Astrocyte (in vitro differentiated cells and primary cell): Measurements from ENCODE around the gene C22orf31.

Source experiments
- EZH2 ChIP-seq: IDR thresholded peaks from 2 replicates; pipeline ENCODE4 v1.6.1; 2012; ENCODE audit warnings: mild to moderate bottlenecking, low read length, inconsistent platforms; ENCODE audit not compliant: insufficient read depth
- TF ChIP-seq, protein P1 (sequence below): IDR thresholded peaks from 2 replicates; pipeline ENCODE4 v1.5.1; 2011; ENCODE audit warnings: low read depth, mild to moderate bottlenecking, inconsistent platforms, low read length, moderate library complexity; ENCODE audit not compliant: insufficient read depth

DNA sequence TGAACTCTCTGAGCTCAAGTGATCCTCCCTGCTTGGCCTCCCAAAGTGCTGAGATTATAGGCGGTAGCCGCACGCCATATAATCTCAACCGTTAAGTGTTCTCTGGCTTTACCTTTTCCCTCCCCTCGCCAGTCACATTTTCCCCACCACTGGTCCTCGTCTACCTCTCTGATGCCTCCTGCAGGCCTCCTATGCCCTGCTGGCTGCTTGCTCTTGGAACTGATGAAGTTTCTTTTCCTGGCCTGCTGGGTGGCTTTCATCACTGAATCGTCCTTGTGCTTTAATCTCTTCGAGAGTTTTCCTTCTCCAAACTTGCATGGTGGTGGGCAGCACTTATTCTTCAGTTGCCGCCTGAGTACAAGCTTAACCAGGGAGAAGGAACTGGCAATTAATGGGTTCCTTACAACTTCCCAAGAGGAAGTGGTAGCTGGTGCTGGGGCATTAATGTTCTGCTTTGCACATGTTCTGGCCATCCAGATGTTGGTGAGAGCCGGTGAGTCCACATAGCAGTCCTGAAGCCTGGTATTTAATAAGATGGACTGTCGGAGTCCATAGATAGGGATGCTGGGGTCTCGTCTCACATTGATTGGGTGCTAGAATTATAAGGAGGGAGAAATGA is 1.3 kb downstream of the C22orf31 start:
- TF ChIP-seq, protein P1, sequence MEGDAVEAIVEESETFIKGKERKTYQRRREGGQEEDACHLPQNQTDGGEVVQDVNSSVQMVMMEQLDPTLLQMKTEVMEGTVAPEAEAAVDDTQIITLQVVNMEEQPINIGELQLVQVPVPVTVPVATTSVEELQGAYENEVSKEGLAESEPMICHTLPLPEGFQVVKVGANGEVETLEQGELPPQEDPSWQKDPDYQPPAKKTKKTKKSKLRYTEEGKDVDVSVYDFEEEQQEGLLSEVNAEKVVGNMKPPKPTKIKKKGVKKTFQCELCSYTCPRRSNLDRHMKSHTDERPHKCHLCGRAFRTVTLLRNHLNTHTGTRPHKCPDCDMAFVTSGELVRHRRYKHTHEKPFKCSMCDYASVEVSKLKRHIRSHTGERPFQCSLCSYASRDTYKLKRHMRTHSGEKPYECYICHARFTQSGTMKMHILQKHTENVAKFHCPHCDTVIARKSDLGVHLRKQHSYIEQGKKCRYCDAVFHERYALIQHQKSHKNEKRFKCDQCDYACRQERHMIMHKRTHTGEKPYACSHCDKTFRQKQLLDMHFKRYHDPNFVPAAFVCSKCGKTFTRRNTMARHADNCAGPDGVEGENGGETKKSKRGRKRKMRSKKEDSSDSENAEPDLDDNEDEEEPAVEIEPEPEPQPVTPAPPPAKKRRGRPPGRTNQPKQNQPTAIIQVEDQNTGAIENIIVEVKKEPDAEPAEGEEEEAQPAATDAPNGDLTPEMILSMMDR = no peak
- no peak for TF ChIP-seq EZH2
